ENCODE results near the gene PRPF31.

- TF ChIP-seq SKIL (CRISPR knock-in tag; IDR thresholded peaks at IDR 0.05; ENCODE audit: borderline replicate concordance) (no peak), ZNF639 (CRISPR knock-in tag; conservative IDR thresholded peaks at IDR 0.05) (no peak), ZNF33B (CRISPR knock-in tag; IDR thresholded peaks at IDR 0.05) (no peak), ZNF629 (CRISPR knock-in tag; conservative IDR thresholded peaks at IDR 0.05) (no peak), TP53 (CRISPR knock-in tag; conservative IDR thresholded peaks at IDR 0.05) (no peak), MXD4 (CRISPR knock-in tag; IDR thresholded peaks at IDR 0.05) (no peak), ZNF788 (CRISPR knock-in tag; IDR thresholded peaks at IDR 0.05; ENCODE audit: borderline replicate concordance) (no peak), BHLHE40 (IDR thresholded peaks at IDR 0.05; ENCODE audit: low read length) (no peak), ZNF569 (CRISPR knock-in tag; IDR thresholded peaks at IDR 0.05; ENCODE audit: borderline replicate concordance) (no peak)
- TF ChIP-seq, protein P1, sequence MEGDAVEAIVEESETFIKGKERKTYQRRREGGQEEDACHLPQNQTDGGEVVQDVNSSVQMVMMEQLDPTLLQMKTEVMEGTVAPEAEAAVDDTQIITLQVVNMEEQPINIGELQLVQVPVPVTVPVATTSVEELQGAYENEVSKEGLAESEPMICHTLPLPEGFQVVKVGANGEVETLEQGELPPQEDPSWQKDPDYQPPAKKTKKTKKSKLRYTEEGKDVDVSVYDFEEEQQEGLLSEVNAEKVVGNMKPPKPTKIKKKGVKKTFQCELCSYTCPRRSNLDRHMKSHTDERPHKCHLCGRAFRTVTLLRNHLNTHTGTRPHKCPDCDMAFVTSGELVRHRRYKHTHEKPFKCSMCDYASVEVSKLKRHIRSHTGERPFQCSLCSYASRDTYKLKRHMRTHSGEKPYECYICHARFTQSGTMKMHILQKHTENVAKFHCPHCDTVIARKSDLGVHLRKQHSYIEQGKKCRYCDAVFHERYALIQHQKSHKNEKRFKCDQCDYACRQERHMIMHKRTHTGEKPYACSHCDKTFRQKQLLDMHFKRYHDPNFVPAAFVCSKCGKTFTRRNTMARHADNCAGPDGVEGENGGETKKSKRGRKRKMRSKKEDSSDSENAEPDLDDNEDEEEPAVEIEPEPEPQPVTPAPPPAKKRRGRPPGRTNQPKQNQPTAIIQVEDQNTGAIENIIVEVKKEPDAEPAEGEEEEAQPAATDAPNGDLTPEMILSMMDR (CRISPR knock-in tag; IDR thresholded peaks at IDR 0.05): 0 out of 2 replicates have a peak, but pooled peaks have one; percentile 1
- TF ChIP-seq, protein P2, sequence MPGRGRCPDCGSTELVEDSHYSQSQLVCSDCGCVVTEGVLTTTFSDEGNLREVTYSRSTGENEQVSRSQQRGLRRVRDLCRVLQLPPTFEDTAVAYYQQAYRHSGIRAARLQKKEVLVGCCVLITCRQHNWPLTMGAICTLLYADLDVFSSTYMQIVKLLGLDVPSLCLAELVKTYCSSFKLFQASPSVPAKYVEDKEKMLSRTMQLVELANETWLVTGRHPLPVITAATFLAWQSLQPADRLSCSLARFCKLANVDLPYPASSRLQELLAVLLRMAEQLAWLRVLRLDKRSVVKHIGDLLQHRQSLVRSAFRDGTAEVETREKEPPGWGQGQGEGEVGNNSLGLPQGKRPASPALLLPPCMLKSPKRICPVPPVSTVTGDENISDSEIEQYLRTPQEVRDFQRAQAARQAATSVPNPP (CRISPR knock-in tag; IDR thresholded peaks at IDR 0.05): no peak
Observed at GRCh38 chr19:54136086-54136863, 20.7 kb downstream of the PRPF31 start.
